GM23248 (cell line): ENCODE results near the gene TBL1X.

Experiments used
- EZH2 ChIP-seq: fragments of 200-600 bp; sonication (generic); IDR thresholded peaks from 2 replicates; pipeline ENCODE4 v1.6.1; 2018; ENCODE audit warnings: antibody characterized with exemption, mild to moderate bottlenecking; ENCODE audit not compliant: insufficient read depth, poor library complexity, severe bottlenecking
- EZH2phosphoT487 ChIP-seq: fragments of 200-600 bp; sonication (generic); IDR thresholded peaks from 2 replicates; pipeline ENCODE4 v1.6.1; 2018; ENCODE audit warnings: antibody characterized with exemption, moderate library complexity, mild to moderate bottlenecking, low read depth; ENCODE audit not compliant: insufficient read depth

- TF ChIP-seq EZH2 (no peak), EZH2phosphoT487 (no peak)
These were observed 69.8 kb downstream of the TBL1X start for GRCh38 chrX:9534686-9535085.
